ENCODE measurements around the gene MYOF.

GRCh38 chr10:93509816-93510215 lies 27.7 kb upstream of the MYOF start:
- TF ChIP-seq CTCF (IDR thresholded peaks at IDR 0.05) (no peak), POLR2A (IDR thresholded peaks at IDR 0.05) (no peak)
